Astrocyte (in vitro differentiated cells and primary cell): ENCODE results near the gene SLC2A8. TPM values are rescaled to one million over a fixed set of nuclear protein-coding genes. Genes with fewer than 3 reads are reported as not detected.

Experiments used
- DNase-seq: peaks from one replicate; pipeline ENCODE4 v3.0.0-alpha.2; 2010; ENCODE audit warnings: low read depth
- FAIRE-seq: peaks from 2 replicates; lab custom pipeline; 2011; peaks lifted over from hg19 to GRCh38; lab: Jason Lieb, UNC
- H2AFZ ChIP-seq: 2 replicates; pipeline ENCODE4 v1.6.0; 2012; ENCODE audit warnings: low read depth, low read length, inconsistent platforms
- H3K27ac ChIP-seq: 2 replicates; pipeline ENCODE4 v1.5.1; 2011; ENCODE audit warnings: low read depth, low read length, inconsistent platforms
- H3K27me3 ChIP-seq: 2 replicates; pipeline ENCODE4 v1.6.0; 2011; ENCODE audit warnings: low read length, inconsistent platforms; ENCODE audit not compliant: insufficient read depth
- H3K36me3 ChIP-seq: 2 replicates; pipeline ENCODE4 v1.5.1; 2011; ENCODE audit warnings: low read length, inconsistent platforms; ENCODE audit not compliant: insufficient read depth
- H3K4me1 ChIP-seq: 2 replicates; pipeline ENCODE4 v1.5.1; 2011; ENCODE audit warnings: low read length, inconsistent platforms; ENCODE audit not compliant: insufficient read depth
- H3K4me2 ChIP-seq: 2 replicates; pipeline ENCODE4 v1.6.0; 2012; ENCODE audit warnings: low read length, inconsistent platforms
- H3K4me3 ChIP-seq: 2 replicates; pipeline ENCODE4 v1.5.1; 2011; ENCODE audit warnings: low read depth, mild to moderate bottlenecking, low read length, inconsistent platforms; ENCODE audit not compliant: insufficient read depth
- H3K79me2 ChIP-seq: 2 replicates; pipeline ENCODE4 v1.6.0; 2012; ENCODE audit warnings: mild to moderate bottlenecking, low read length, inconsistent platforms; ENCODE audit not compliant: insufficient read depth
- H3K9ac ChIP-seq: 2 replicates; pipeline ENCODE4 v1.6.0; 2012; ENCODE audit warnings: mild to moderate bottlenecking, low read length, inconsistent platforms
- H3K9me3 ChIP-seq: 2 replicates; pipeline ENCODE4 v1.5.1; 2012; ENCODE audit warnings: low read depth, mild to moderate bottlenecking, low read length, inconsistent platforms; ENCODE audit not compliant: insufficient read depth
- H4K20me1 ChIP-seq: 2 replicates; pipeline ENCODE4 v1.6.0; 2012; ENCODE audit warnings: low read length, inconsistent platforms; ENCODE audit not compliant: insufficient read depth
- H3K27ac Mint-ChIP-seq: one replicate; pipeline ENCODE4 v1.8.0; 2021; ENCODE audit warnings: mild to moderate bottlenecking, mixed read lengths; ENCODE audit not compliant: unreplicated experiment
- H3K27me3 Mint-ChIP-seq: one replicate; pipeline ENCODE4 v1.8.0; 2021; ENCODE audit warnings: low read depth, mixed read lengths; ENCODE audit not compliant: unreplicated experiment
- H3K36me3 Mint-ChIP-seq: one replicate; pipeline ENCODE4 v1.8.0; 2021; ENCODE audit warnings: low read depth, mixed read lengths; ENCODE audit not compliant: unreplicated experiment
- H3K4me1 Mint-ChIP-seq: one replicate; pipeline ENCODE4 v1.8.0; 2021; ENCODE audit warnings: low read depth, mixed read lengths; ENCODE audit not compliant: unreplicated experiment
- H3K4me3 Mint-ChIP-seq: one replicate; pipeline ENCODE4 v1.8.0; 2021; ENCODE audit warnings: mild to moderate bottlenecking, moderate library complexity, mixed read lengths; ENCODE audit not compliant: unreplicated experiment
- H3K9me3 Mint-ChIP-seq: one replicate; pipeline ENCODE4 v1.8.0; 2021; ENCODE audit warnings: mild to moderate bottlenecking, mixed read lengths; ENCODE audit not compliant: unreplicated experiment
- CTCF ChIP-seq: IDR thresholded peaks from 2 replicates; pipeline ENCODE4 v1.5.1; 2011; ENCODE audit warnings: low read depth, mild to moderate bottlenecking, inconsistent platforms, low read length, moderate library complexity; ENCODE audit not compliant: insufficient read depth
- EZH2 ChIP-seq: IDR thresholded peaks from 2 replicates; pipeline ENCODE4 v1.6.1; 2012; ENCODE audit warnings: mild to moderate bottlenecking, low read length, inconsistent platforms; ENCODE audit not compliant: insufficient read depth
- total RNA-seq: library from RNA; stranded (reverse); gene quantifications from 2 replicates; pipeline ENCODE4 v1.2.1, GENCODE V29; 2021

SLC2A8 gene
- total RNA-seq, 1 donor from 2014 or later, result 18.8 TPM

- no peaks in the 10 kb centered on the region for H3K36me3 Mint-ChIP-seq
- no peak for DNase-seq
Observed at GRCh38 chr9:127396253-127396807, 639 bp upstream of the SLC2A8 start.

DNA sequence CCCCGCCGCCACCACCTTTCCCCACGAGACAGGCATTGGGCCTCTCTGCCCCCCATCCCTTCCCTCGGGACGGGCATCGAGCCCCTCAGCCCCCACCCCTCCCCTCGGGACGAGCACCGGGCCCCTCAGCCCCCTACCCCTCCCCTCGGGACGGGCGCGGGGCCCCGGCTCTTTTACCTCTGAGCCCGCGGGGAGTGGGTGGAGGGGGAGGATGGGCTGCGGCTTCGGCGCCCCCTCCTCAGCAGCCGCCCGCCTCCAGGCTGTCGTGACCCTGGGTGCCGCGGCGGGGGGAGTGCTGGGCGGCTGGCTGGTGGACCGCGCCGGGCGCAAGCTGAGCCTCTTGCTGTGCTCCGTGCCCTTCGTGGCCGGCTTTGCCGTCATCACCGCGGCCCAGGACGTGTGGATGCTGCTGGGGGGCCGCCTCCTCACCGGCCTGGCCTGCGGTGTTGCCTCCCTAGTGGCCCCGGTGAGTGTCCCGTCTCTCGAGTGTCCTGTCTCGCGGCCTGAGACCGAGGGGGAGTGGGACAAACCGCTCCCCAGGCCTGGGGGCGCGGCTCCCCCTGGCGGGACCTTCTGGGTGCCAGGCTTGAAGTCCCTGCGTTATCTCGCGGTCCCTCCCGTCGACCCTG lies 791 bp downstream of the SLC2A8 start:
- Histone ChIP-seq H3K4me3 (peak overlapping the region; percentile 55), H3K79me2 (peaks cover 15% of the 10 kb centered on the region), H3K9me3 (no peaks in the 10 kb centered on the region), H3K27me3 (peaks cover 18% of the 10 kb centered on the region), H2AFZ (peak overlapping the region; percentile 78), H4K20me1 (peaks cover 16% of the 10 kb centered on the region), H3K36me3 (no peaks in the 10 kb centered on the region), H3K4me2 (peak overlapping the region; percentile 86), H3K27ac (no peak overlapping the region), H3K9ac (peak overlapping the region; percentile 74), H3K4me1 (peaks cover 10% of the 10 kb centered on the region)
- FAIRE-seq (no peak), DNase-seq (no peak)
- Mint-ChIP-seq H3K27me3 (no peaks in the 10 kb centered on the region), H3K36me3 (peaks cover 3% of the 10 kb centered on the region), H3K4me1 (peaks cover 5% of the 10 kb centered on the region), H3K4me3 (peak overlapping the region; percentile 80), H3K27ac (no peak overlapping the region), H3K9me3 (no peaks in the 10 kb centered on the region)
- TF ChIP-seq EZH2 (no peak), CTCF (peak; percentile 15)

More at GRCh38 chr9:127396253-127396807, 639 bp upstream of the SLC2A8 start:
- peaks cover 5% of the 10 kb centered on the region for H3K4me1 Mint-ChIP-seq
- H3K4me3 ChIP-seq, result peak overlapping the region; percentile 58
- peaks cover 16% of the 10 kb centered on the region for H4K20me1 ChIP-seq
- peaks cover 15% of the 10 kb centered on the region for H3K79me2 ChIP-seq
- no peaks in the 10 kb centered on the region for H3K9me3 ChIP-seq
- no peak overlapping the region for H3K9ac ChIP-seq
- H2AFZ ChIP-seq, result peak overlapping the region; percentile 78
- no peaks in the 10 kb centered on the region for H3K36me3 ChIP-seq
- peak overlapping the region; percentile 81 for H3K4me3 Mint-ChIP-seq
- H3K27ac ChIP-seq, result no peak overlapping the region
- H3K27ac Mint-ChIP-seq, result no peak overlapping the region
- H3K27me3 Mint-ChIP-seq, result peaks cover 2% of the 10 kb centered on the region
- no peak for FAIRE-seq
- TF ChIP-seq EZH2 (no peak), CTCF (no peak)
- H3K27me3 ChIP-seq, result peaks cover 27% of the 10 kb centered on the region
- peak overlapping the region; percentile 91 for H3K4me2 ChIP-seq
- H3K4me1 ChIP-seq, result peaks cover 10% of the 10 kb centered on the region
- no peaks in the 10 kb centered on the region for H3K9me3 Mint-ChIP-seq

DNA sequence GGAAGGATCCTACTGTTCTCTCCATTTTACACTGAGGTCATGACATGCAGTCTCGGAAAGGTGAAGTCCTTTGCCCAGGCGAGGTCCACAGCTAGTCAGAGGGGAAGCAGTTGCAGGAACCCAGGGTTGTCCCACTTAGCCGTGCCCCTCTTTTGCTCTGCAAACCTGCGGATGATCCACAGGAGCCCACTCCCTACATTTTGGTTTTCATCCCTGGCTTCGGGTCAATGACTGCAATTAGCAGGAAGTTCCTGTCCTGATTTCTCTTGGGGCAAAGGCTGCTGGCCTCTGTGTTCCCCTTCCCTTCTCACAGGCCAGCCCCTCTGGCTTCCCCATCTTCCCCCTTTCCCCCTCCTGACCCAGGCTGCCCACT lies 1.3 kb downstream of the SLC2A8 start:
- no peaks in the 10 kb centered on the region for H3K36me3 ChIP-seq
- peaks cover 16% of the 10 kb centered on the region for H4K20me1 ChIP-seq
- H3K36me3 Mint-ChIP-seq, result peaks cover 3% of the 10 kb centered on the region
- H3K27me3 Mint-ChIP-seq, result no peaks in the 10 kb centered on the region
- H3K79me2 ChIP-seq, result peaks cover 15% of the 10 kb centered on the region
- H3K9ac ChIP-seq, result peak overlapping the region; percentile 74
- peaks cover 18% of the 10 kb centered on the region for H3K27me3 ChIP-seq
- FAIRE-seq, result no peak
- no peak for DNase-seq
- peaks cover 5% of the 10 kb centered on the region for H3K4me1 Mint-ChIP-seq
- no peak for TF ChIP-seq EZH2
- no peak for TF ChIP-seq CTCF
- peak overlapping the region; percentile 80 for H3K4me3 Mint-ChIP-seq
- no peaks in the 10 kb centered on the region for H3K9me3 Mint-ChIP-seq
- peak overlapping the region; percentile 55 for H3K4me3 ChIP-seq
- no peaks in the 10 kb centered on the region for H3K9me3 ChIP-seq
- H3K4me1 ChIP-seq, result peaks cover 10% of the 10 kb centered on the region
- H3K27ac Mint-ChIP-seq, result no peak overlapping the region
- H3K27ac ChIP-seq, result no peak overlapping the region
- peak overlapping the region; percentile 75 for H2AFZ ChIP-seq
- H3K4me2 ChIP-seq, result peak overlapping the region; percentile 86
